ENCODE results near the gene RNF31.

RNF31 gene

GRCh38 chr14:24137529-24138395 lies 9.5 kb upstream of the RNF31 start:
- DNase-seq (ENCODE audit: low read depth): no peak

GRCh38 chr14:24138396-24139271 lies 8.7 kb upstream of the RNF31 start:
- no peak for DNase-seq (ENCODE audit: low read depth)

GRCh38 chr14:24139272-24139934 lies 7.9 kb upstream of the RNF31 start:
- no peak for DNase-seq (ENCODE audit: low read depth)

GRCh38 chr14:24141097-24141880 lies 6.0 kb upstream of the RNF31 start, which contains the start of gene EMC9:
TSS of gene EMC9 (minus strand) at chr14:24141591. CDS start at chr14:24141304, 287 bp downstream.
- DNase-seq (ENCODE audit: low read depth): peak; percentile 99

- no peak for DNase-seq (ENCODE audit: low read depth)
These were observed 3.8 kb upstream of the RNF31 start for GRCh38 chr14:24143511-24143910.

GRCh38 chr14:24144451-24144850 lies 2.8 kb upstream of the RNF31 start:
- no peak for DNase-seq (ENCODE audit: low read depth)

- DNase-seq (ENCODE audit: low read depth): no peak
These were observed 2.1 kb upstream of the RNF31 start for GRCh38 chr14:24145219-24145618.

- no peak for DNase-seq (ENCODE audit: low read depth)
These were observed 1.4 kb upstream of the RNF31 start for GRCh38 chr14:24145690-24146452.

- peak; percentile 65 for DNase-seq (ENCODE audit: low read depth)
These were observed 783 bp upstream of the RNF31 start, which contains the start of gene PSME2 for GRCh38 chr14:24146453-24146977. TSS of gene PSME2 (minus strand) at chr14:24146610. CDS start at chr14:24146581, 29 bp downstream.

GRCh38 chr14:24147761-24148428 lies 597 bp downstream of the RNF31 start:
- DNase-seq (ENCODE audit: low read depth): no peak

GRCh38 chr14:24149302-24149969 lies 2.1 kb downstream of the RNF31 start:
- no peak for DNase-seq (ENCODE audit: low read depth)

- DNase-seq (ENCODE audit: low read depth): no peak
These were observed 2.8 kb downstream of the RNF31 start for GRCh38 chr14:24150061-24150460.

- DNase-seq (ENCODE audit: low read depth): no peak
These were observed 3.3 kb downstream of the RNF31 start for GRCh38 chr14:24150567-24150966.

- no peak for DNase-seq (ENCODE audit: low read depth)
These were observed 3.7 kb downstream of the RNF31 start for GRCh38 chr14:24150993-24151392.

- DNase-seq (ENCODE audit: low read depth): no peak
These were observed 4.2 kb downstream of the RNF31 start for GRCh38 chr14:24151404-24152080.

GRCh38 chr14:24155100-24155499 lies 7.8 kb downstream of the RNF31 start:
- DNase-seq (ENCODE audit: low read depth): no peak

- no peak for DNase-seq (ENCODE audit: low read depth)
These were observed 9.5 kb downstream of the RNF31 start for GRCh38 chr14:24156840-24157239.

- no peak for DNase-seq (ENCODE audit: low read depth)
These were observed 10.0 kb downstream of the RNF31 start for GRCh38 chr14:24157331-24157730.

Data from T follicular helper cell (primary cell).